ENCODE results near the gene PRDM16.

DNA sequence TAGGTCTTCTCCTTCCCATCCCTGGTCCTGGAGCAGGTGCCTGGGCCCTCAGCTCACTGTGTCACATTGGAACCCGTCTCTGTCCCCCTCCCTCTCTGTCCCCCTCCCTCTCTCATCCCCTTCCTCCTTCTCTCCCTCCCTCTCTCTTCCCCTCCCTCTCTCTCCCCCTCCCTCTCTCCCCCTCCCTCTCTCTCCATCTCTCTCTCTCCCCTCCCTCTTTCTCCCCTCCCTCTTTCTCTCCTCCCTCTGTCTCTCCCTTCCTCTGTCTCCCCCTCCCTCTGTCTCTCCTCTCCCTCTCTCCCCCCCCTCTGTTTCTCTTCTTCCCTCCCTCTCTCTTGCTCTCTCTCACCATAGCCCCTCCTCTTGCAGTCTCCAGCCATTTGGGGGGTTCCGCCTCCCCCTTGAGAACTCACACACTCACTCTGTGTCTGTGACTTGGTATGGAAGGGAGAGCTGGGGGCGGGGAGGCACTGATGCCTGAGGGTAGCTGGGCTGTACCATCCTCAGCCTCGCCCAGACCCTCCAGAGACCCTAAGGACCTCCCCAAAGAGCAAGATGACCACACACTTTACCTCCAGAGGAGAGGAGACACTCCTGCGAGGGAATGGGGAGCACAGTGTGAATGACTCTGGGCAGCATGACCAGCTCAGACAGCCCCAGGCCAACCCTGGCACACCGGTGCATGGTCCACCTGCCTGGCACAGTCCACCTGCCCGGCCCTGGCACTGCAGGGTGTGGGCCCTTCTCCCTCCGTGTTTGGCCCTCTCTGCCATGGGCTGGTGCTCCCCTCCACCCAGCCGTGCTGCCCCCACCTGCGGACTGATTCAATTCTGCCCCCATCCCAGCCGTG, 282.7 kb downstream of the PRDM16 start:
- TF ChIP-seq POLR2A (IDR thresholded peaks at IDR 0.05; ENCODE audit: low read depth, low read length) (no peak), CEBPB (IDR thresholded peaks at IDR 0.05; ENCODE audit: low read depth, low read length) (no peak), SMC3 (IDR thresholded peaks at IDR 0.05; ENCODE audit: low read depth, low read length) (no peak)
- TF ChIP-seq, protein P1, sequence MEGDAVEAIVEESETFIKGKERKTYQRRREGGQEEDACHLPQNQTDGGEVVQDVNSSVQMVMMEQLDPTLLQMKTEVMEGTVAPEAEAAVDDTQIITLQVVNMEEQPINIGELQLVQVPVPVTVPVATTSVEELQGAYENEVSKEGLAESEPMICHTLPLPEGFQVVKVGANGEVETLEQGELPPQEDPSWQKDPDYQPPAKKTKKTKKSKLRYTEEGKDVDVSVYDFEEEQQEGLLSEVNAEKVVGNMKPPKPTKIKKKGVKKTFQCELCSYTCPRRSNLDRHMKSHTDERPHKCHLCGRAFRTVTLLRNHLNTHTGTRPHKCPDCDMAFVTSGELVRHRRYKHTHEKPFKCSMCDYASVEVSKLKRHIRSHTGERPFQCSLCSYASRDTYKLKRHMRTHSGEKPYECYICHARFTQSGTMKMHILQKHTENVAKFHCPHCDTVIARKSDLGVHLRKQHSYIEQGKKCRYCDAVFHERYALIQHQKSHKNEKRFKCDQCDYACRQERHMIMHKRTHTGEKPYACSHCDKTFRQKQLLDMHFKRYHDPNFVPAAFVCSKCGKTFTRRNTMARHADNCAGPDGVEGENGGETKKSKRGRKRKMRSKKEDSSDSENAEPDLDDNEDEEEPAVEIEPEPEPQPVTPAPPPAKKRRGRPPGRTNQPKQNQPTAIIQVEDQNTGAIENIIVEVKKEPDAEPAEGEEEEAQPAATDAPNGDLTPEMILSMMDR (conservative IDR thresholded peaks at IDR 0.05; ENCODE audit: low read depth, low read length): no peak
- TF ChIP-seq, protein P2, sequence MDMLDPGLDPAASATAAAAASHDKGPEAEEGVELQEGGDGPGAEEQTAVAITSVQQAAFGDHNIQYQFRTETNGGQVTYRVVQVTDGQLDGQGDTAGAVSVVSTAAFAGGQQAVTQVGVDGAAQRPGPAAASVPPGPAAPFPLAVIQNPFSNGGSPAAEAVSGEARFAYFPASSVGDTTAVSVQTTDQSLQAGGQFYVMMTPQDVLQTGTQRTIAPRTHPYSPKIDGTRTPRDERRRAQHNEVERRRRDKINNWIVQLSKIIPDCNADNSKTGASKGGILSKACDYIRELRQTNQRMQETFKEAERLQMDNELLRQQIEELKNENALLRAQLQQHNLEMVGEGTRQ (IDR thresholded peaks at IDR 0.05; ENCODE audit: low read depth, low read length): no peak
- TF ChIP-seq, protein P3, sequence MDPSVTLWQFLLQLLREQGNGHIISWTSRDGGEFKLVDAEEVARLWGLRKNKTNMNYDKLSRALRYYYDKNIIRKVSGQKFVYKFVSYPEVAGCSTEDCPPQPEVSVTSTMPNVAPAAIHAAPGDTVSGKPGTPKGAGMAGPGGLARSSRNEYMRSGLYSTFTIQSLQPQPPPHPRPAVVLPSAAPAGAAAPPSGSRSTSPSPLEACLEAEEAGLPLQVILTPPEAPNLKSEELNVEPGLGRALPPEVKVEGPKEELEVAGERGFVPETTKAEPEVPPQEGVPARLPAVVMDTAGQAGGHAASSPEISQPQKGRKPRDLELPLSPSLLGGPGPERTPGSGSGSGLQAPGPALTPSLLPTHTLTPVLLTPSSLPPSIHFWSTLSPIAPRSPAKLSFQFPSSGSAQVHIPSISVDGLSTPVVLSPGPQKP (IDR thresholded peaks at IDR 0.05; ENCODE audit: borderline replicate concordance, low read depth, low read length): no peak
